Fibroblast of mammary gland (primary cell): ENCODE results near the gene OR10A4.

Experiments used
- DNase-seq: peaks from one replicate; pipeline ENCODE4 v3.0.0-alpha.2; 2010; ENCODE audit warnings: low read depth
- H3K4me3 ChIP-seq: 2 replicates; pipeline ENCODE4 v1.5.1; 2011; ENCODE audit warnings: low read depth, mild to moderate bottlenecking, low read length, moderate library complexity; ENCODE audit not compliant: control insufficient read depth
- CTCF ChIP-seq: conservative IDR thresholded peaks from 2 replicates; pipeline ENCODE4 v1.5.1; 2011; ENCODE audit warnings: low read depth, low read length, inconsistent platforms; ENCODE audit not compliant: control insufficient read depth, insufficient read depth

OR10A4 gene

GRCh38 chr11:6911378-6911777 is 35.0 kb downstream of the OR10A4 start:
- no peak for DNase-seq

GRCh38 chr11:6911948-6912347 is 35.5 kb downstream of the OR10A4 start:
- no peak for TF ChIP-seq CTCF
- DNase-seq = peak; percentile 73
- H3K4me3 ChIP-seq = no peak overlapping the region

More at GRCh38 chr11:6911378-6911777, 35.0 kb downstream of the OR10A4 start:
- no peak for TF ChIP-seq CTCF
- H3K4me3 ChIP-seq = no peak overlapping the region

- no peak for TF ChIP-seq CTCF
- H3K4me3 ChIP-seq = no peak overlapping the region
Observed at GRCh38 chr11:6919698-6920097, 43.3 kb downstream of the OR10A4 start.

GRCh38 chr11:6920702-6921101 is 44.3 kb downstream of the OR10A4 start, which contains the start of gene OR2D3:
OR2D3 (plus strand) TSS chr11:6921002; CDS start chr11:6921002, 0 bp downstream.
- no peak for TF ChIP-seq CTCF
- H3K4me3 ChIP-seq = no peak within 1 kb of the TSS
- DNase-seq = no peak

More at GRCh38 chr11:6919698-6920097, 43.3 kb downstream of the OR10A4 start:
- no peak for DNase-seq

GRCh38 chr11:6925007-6925577 is 48.7 kb downstream of the OR10A4 start:
- no peak for DNase-seq
- no peak for TF ChIP-seq CTCF
- H3K4me3 ChIP-seq = no peak overlapping the region

GRCh38 chr11:6925636-6926207 is 49.3 kb downstream of the OR10A4 start:
- DNase-seq = peak; percentile 40
- no peak for TF ChIP-seq CTCF

More at GRCh38 chr11:6925636-6926207, 49.3 kb downstream of the OR10A4 start:
- H3K4me3 ChIP-seq = peak overlapping the region; percentile 86
